Skin epidermis (tissue), 12 donors: ENCODE data around the gene VAV2.

Experiments used
- H3K27ac ChIP-seq, 21 experiments: fragments of 200-600 bp; sonication (generic) in 11 of 21; one replicate each; pipeline ENCODE4 v1.5.0; 2020; ENCODE audit warnings: mild to moderate bottlenecking in 3 of 21, inconsistent platforms in 2 of 21, moderate library complexity in 2 of 21
- H3K4me3 ChIP-seq, 7 experiments: fragments of 200-600 bp; sonication (generic) in 2 of 7; one replicate each; pipeline ENCODE4 v1.5.0; 2020; ENCODE audit warnings: inconsistent platforms in 2 of 7, mild to moderate bottlenecking in 2 of 7, moderate library complexity in 1 of 7

VAV2 gene

GRCh38 chr9:134028076-134028475 is 36.0 kb upstream of the VAV2 start:
- no peak overlapping the region for H3K27ac ChIP-seq
- no peak overlapping the region for H3K4me3 ChIP-seq

GRCh38 chr9:134027561-134027960 is 35.4 kb upstream of the VAV2 start:
- no peak overlapping the region for H3K27ac ChIP-seq
- no peak overlapping the region for H3K4me3 ChIP-seq

- Histone ChIP-seq H3K27ac (no peak overlapping the region), H3K4me3 (no peak overlapping the region)
Measured at GRCh38 chr9:134026981-134027380, 34.9 kb upstream of the VAV2 start.

GRCh38 chr9:134026581-134026980 is 34.5 kb upstream of the VAV2 start:
- no peak overlapping the region for H3K27ac ChIP-seq
- no peak overlapping the region for H3K4me3 ChIP-seq

- H3K4me3 ChIP-seq, result peak overlapping the region; percentile 65 to 94 (median 89)
- H3K27ac ChIP-seq, result peak overlapping the region in 19 of 21 experiments; percentile 18 to 83 (median 60)
Measured at GRCh38 chr9:134025606-134026541, 33.8 kb upstream of the VAV2 start.

- H3K27ac ChIP-seq, result peak within 1 kb of the TSS in 19 of 21 experiments; percentile 18 to 83 (median 60)
- peak within 1 kb of the TSS; percentile 65 to 94 (median 89) for H3K4me3 ChIP-seq
Measured at GRCh38 chr9:134024828-134025605, 32.9 kb upstream of the VAV2 start, which contains the start of gene BRD3OS. BRD3OS (plus strand) TSS chr9:134025481; CDS start chr9:134026748, 1,267 bp downstream.

- peak overlapping the region in 1 of 7 experiments; percentile 10 for H3K4me3 ChIP-seq
- H3K27ac ChIP-seq, result peak overlapping the region in 1 of 21 experiments; percentile 36
Measured at GRCh38 chr9:134024214-134024792, 32.2 kb upstream of the VAV2 start.

GRCh38 chr9:134014946-134015345 is 22.8 kb upstream of the VAV2 start:
- Histone ChIP-seq H3K4me3 (no peak overlapping the region), H3K27ac (no peak overlapping the region)

GRCh38 chr9:134011401-134011800 is 19.3 kb upstream of the VAV2 start:
- Histone ChIP-seq H3K27ac (no peak overlapping the region), H3K4me3 (no peak overlapping the region)

GRCh38 chr9:134010310-134011173 is 18.4 kb upstream of the VAV2 start:
- Histone ChIP-seq H3K4me3 (no peak overlapping the region), H3K27ac (no peak overlapping the region)

GRCh38 chr9:134007571-134007970 is 15.4 kb upstream of the VAV2 start:
- no peak overlapping the region for H3K4me3 ChIP-seq
- H3K27ac ChIP-seq, result no peak overlapping the region

- no peak overlapping the region for H3K4me3 ChIP-seq
- H3K27ac ChIP-seq, result no peak overlapping the region
Measured at GRCh38 chr9:134007150-134007549, 15.0 kb upstream of the VAV2 start.

GRCh38 chr9:134005381-134005780 is 13.3 kb upstream of the VAV2 start:
- H3K4me3 ChIP-seq, result no peak overlapping the region
- no peak overlapping the region for H3K27ac ChIP-seq

GRCh38 chr9:134004881-134005280 is 12.8 kb upstream of the VAV2 start:
- H3K27ac ChIP-seq, result no peak overlapping the region

GRCh38 chr9:134004131-134004873 is 12.2 kb upstream of the VAV2 start:
- Histone ChIP-seq H3K4me3 (no peak overlapping the region), H3K27ac (no peak overlapping the region)

More at GRCh38 chr9:134004881-134005280, 12.8 kb upstream of the VAV2 start:
- no peak overlapping the region for H3K4me3 ChIP-seq

- H3K27ac ChIP-seq, result no peak overlapping the region
- no peak overlapping the region for H3K4me3 ChIP-seq
Measured at GRCh38 chr9:134003237-134003636, 11.1 kb upstream of the VAV2 start.

GRCh38 chr9:134002796-134003195 is 10.7 kb upstream of the VAV2 start:
- H3K4me3 ChIP-seq, result no peak overlapping the region
- H3K27ac ChIP-seq, result no peak overlapping the region

- no peak overlapping the region for H3K27ac ChIP-seq
- no peak overlapping the region for H3K4me3 ChIP-seq
Measured at GRCh38 chr9:133999851-134000265, 7.7 kb upstream of the VAV2 start.
